OCI-LY7 (cell line): Measurements from ENCODE around the gene SECISBP2L. TPM values are rescaled to one million over a fixed set of nuclear protein-coding genes. Genes with fewer than 3 reads are reported as not detected.

Experiments
- BruUV-seq: library from RNA; stranded (reverse); fragments of 400-500 nt; replicated peaks from 2 replicates; lab custom pipeline; 2021; lab: Mats Ljungman, UMichigan
- CTCF ChIA-PET: fragments of 300-600 bp; sonication (Branson Sonifier 250); formaldehyde crosslinking; loops from one replicate; lab custom pipeline; 2022; ENCODE audit warnings: antibody characterized with exemption; ENCODE audit not compliant: unreplicated experiment; lab: Charles Lee
- POLR2A ChIA-PET: fragments of 300-600 bp; sonication (Branson Sonifier 250); formaldehyde crosslinking; loops from one replicate; lab custom pipeline; 2022; ENCODE audit warnings: antibody characterized with exemption; lab: Charles Lee
- DNase-seq: peaks from one replicate; pipeline ENCODE4 v3.0.0-alpha.2; 2015; ENCODE audit warnings: low spot score
- H2AFZ ChIP-seq: fragments of 200-600 bp; sonication (generic), shearing (Covaris generic); 2 replicates; pipeline ENCODE4 v1.6.1; 2014; ENCODE audit warnings: mild to moderate bottlenecking, antibody characterized with exemption, low read length, moderate library complexity
- H3K27ac ChIP-seq: fragments of 200-600 bp; sonication (generic); 2 replicates; pipeline ENCODE4 v1.5.1; 2014; ENCODE audit warnings: mixed run types, low read depth, mild to moderate bottlenecking, moderate library complexity, low read length, inconsistent platforms; ENCODE audit not compliant: poor library complexity, severe bottlenecking
- H3K36me3 ChIP-seq: fragments of 200-600 bp; sonication (generic); 2 replicates; pipeline ENCODE4 v1.6.1; 2014; ENCODE audit warnings: mild to moderate bottlenecking, antibody characterized with exemption, low read length, moderate library complexity, mixed read lengths; ENCODE audit not compliant: insufficient read depth
- H3K4me1 ChIP-seq: fragments of 200-600 bp; sonication (generic); 2 replicates; pipeline ENCODE4 v1.5.1; 2014; ENCODE audit warnings: mild to moderate bottlenecking, low read length; ENCODE audit not compliant: insufficient read depth, poor library complexity, severe bottlenecking
- H3K4me2 ChIP-seq: fragments of 200-600 bp; sonication (generic); 2 replicates; pipeline ENCODE4 v1.6.1; 2014; ENCODE audit warnings: mild to moderate bottlenecking, low read length
- H3K4me3 ChIP-seq: fragments of 200-600 bp; sonication (generic); 2 replicates; pipeline ENCODE4 v1.5.1; 2014; ENCODE audit warnings: mild to moderate bottlenecking, low read depth, low read length; ENCODE audit not compliant: poor library complexity, severe bottlenecking
- H3K79me2 ChIP-seq: fragments of 200-600 bp; sonication (generic); 2 replicates; pipeline ENCODE4 v1.6.1; 2016; ENCODE audit warnings: low read depth, mild to moderate bottlenecking, low read length, moderate library complexity, mixed read lengths; ENCODE audit not compliant: insufficient read depth
- H3K9me2 ChIP-seq: fragments of 200-600 bp; sonication (generic); 2 replicates; pipeline ENCODE4 v1.6.1; 2016; ENCODE audit warnings: mild to moderate bottlenecking, low read length, mixed read lengths; ENCODE audit not compliant: insufficient read depth
- H3K9me3 ChIP-seq: fragments of 200-600 bp; sonication (generic); 2 replicates; pipeline ENCODE4 v1.6.1; 2014; ENCODE audit warnings: mild to moderate bottlenecking, mixed run types, low read length, mixed read lengths
- H4K20me1 ChIP-seq: fragments of 200-600 bp; sonication (generic); 2 replicates; pipeline ENCODE4 v1.6.1; 2014; ENCODE audit warnings: mild to moderate bottlenecking, antibody characterized with exemption, low read length, moderate library complexity, mixed read lengths; ENCODE audit not compliant: insufficient read depth
- EZH2phosphoT487 ChIP-seq: fragments of 200-600 bp; sonication (generic); IDR thresholded peaks from 2 replicates; pipeline ENCODE4 v1.6.1; 2018; ENCODE audit warnings: low read depth, borderline replicate concordance, mild to moderate bottlenecking, mixed run types, antibody characterized with exemption, low read length, moderate library complexity, mixed read lengths
- intact Hi-C: fragments of 100-400 bp; cut with micrococcal nuclease; formaldehyde crosslinking; loops from one replicate; pipeline ENCODE4 v1.10.0; 2022; ENCODE audit not compliant: unreplicated experiment
- total RNA-seq, 2 experiments: library from RNA; depleted of rRNA in 1 of 2; stranded (reverse); fragments of >200 nt in 1 of 2; shearing (Covaris generic) in 1 of 2; gene quantifications; 2 replicates each; pipeline ENCODE4 v1.2.3, GENCODE V29; 2014 to 2022
- TF ChIP-seq, protein P1 (sequence below): fragments of 200-600 bp; sonication (generic); conservative IDR thresholded peaks from 2 replicates; pipeline ENCODE4 v1.5.1; 2014; ENCODE audit warnings: mild to moderate bottlenecking, antibody characterized with exemption, low read length, moderate library complexity, mixed read lengths

The SECISBP2L gene
- total RNA-seq, 2 experiments from 2014 or later, result 15.4 to 26.3 TPM

- Histone ChIP-seq H2AFZ (0 out of 2 replicates have a peak overlapping the region, but pooled peaks have one; percentile 25), H3K4me2 (no peak overlapping the region), H3K9me2 (no peaks in the 10 kb centered on the region), H3K36me3 (no peaks in the 10 kb centered on the region), H3K4me1 (no peaks in the 10 kb centered on the region), H3K27ac (no peak overlapping the region), H3K9me3 (no peaks in the 10 kb centered on the region), H4K20me1 (no peaks in the 10 kb centered on the region), H3K4me3 (no peak overlapping the region), H3K79me2 (no peaks in the 10 kb centered on the region)
- TF ChIP-seq, protein P1, sequence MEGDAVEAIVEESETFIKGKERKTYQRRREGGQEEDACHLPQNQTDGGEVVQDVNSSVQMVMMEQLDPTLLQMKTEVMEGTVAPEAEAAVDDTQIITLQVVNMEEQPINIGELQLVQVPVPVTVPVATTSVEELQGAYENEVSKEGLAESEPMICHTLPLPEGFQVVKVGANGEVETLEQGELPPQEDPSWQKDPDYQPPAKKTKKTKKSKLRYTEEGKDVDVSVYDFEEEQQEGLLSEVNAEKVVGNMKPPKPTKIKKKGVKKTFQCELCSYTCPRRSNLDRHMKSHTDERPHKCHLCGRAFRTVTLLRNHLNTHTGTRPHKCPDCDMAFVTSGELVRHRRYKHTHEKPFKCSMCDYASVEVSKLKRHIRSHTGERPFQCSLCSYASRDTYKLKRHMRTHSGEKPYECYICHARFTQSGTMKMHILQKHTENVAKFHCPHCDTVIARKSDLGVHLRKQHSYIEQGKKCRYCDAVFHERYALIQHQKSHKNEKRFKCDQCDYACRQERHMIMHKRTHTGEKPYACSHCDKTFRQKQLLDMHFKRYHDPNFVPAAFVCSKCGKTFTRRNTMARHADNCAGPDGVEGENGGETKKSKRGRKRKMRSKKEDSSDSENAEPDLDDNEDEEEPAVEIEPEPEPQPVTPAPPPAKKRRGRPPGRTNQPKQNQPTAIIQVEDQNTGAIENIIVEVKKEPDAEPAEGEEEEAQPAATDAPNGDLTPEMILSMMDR, result no peak
- no peak for TF ChIP-seq EZH2phosphoT487
- intact Hi-C loops, result no loop called here
- ChIA-PET POLR2A (interaction anchor here (0.6 to 1.0 kb wide), 4 partner anchors 14 to 183 kb away, joined by 3 to 4 read pairs (median 3); partner anchors contain the start of genes EID1 and SECISBP2L), CTCF (no interaction called here)
- no peak for DNase-seq
- BruUV-seq, result no TSS peak
Measured at GRCh38 chr15:49060710-49061495, 14.7 kb upstream of the SECISBP2L start.

GRCh38 chr15:49059491-49059890, 13.2 kb upstream of the SECISBP2L start:
- H3K4me1 ChIP-seq, result no peaks in the 10 kb centered on the region
- BruUV-seq, result no TSS peak
- no peak for DNase-seq
- CTCF ChIA-PET, result no interaction called here
- intact Hi-C loops, result no loop called here
- no peak overlapping the region for H3K4me2 ChIP-seq
- H3K4me3 ChIP-seq, result no peak overlapping the region
- H3K27ac ChIP-seq, result no peak overlapping the region
- POLR2A ChIA-PET, result interaction anchor here (0.5 to 1.9 kb wide), 4 partner anchors 9 to 182 kb away, joined by 3 to 8 read pairs (median 5); partner anchors contain the start of gene EID1
- H3K79me2 ChIP-seq, result no peaks in the 10 kb centered on the region
- no peak overlapping the region for H2AFZ ChIP-seq
- no peaks in the 10 kb centered on the region for H3K36me3 ChIP-seq
- H3K9me2 ChIP-seq, result no peaks in the 10 kb centered on the region
- H3K9me3 ChIP-seq, result no peaks in the 10 kb centered on the region
- TF ChIP-seq EZH2phosphoT487, result no peak
- TF ChIP-seq, protein P1, result no peak
- H4K20me1 ChIP-seq, result no peaks in the 10 kb centered on the region

GRCh38 chr15:49058559-49058958, 12.3 kb upstream of the SECISBP2L start:
- POLR2A ChIA-PET, result interaction anchor here (1.9 kb wide), 1 partner anchor 9 kb away, joined by 8 read pairs; no protein-coding TSS in a partner anchor
- H3K4me1 ChIP-seq, result no peaks in the 10 kb centered on the region
- H3K27ac ChIP-seq, result no peak overlapping the region
- TF ChIP-seq EZH2phosphoT487, result no peak
- TF ChIP-seq, protein P1, result no peak
- H3K9me2 ChIP-seq, result no peaks in the 10 kb centered on the region
- intact Hi-C loops, result no loop called here
- no peaks in the 10 kb centered on the region for H3K9me3 ChIP-seq
- H4K20me1 ChIP-seq, result no peaks in the 10 kb centered on the region
- H3K4me3 ChIP-seq, result no peak overlapping the region
- no peak for DNase-seq
- H3K36me3 ChIP-seq, result no peaks in the 10 kb centered on the region
- no peak overlapping the region for H3K4me2 ChIP-seq
- no TSS peak for BruUV-seq
- H2AFZ ChIP-seq, result no peak overlapping the region
- CTCF ChIA-PET, result no interaction called here
- H3K79me2 ChIP-seq, result no peaks in the 10 kb centered on the region
